ENCODE measurements around the gene FNDC3B. TPM values are rescaled to one million over a fixed set of nuclear protein-coding genes. Genes with fewer than 3 reads are reported as not detected.

The FNDC3B gene
- total RNA-seq, 1 donor from 2014 or later, result 147 TPM

GRCh38 chr3:172371544-172371943 lies 332.2 kb downstream of the FNDC3B start:
- DNase-seq, result no peak

DNA sequence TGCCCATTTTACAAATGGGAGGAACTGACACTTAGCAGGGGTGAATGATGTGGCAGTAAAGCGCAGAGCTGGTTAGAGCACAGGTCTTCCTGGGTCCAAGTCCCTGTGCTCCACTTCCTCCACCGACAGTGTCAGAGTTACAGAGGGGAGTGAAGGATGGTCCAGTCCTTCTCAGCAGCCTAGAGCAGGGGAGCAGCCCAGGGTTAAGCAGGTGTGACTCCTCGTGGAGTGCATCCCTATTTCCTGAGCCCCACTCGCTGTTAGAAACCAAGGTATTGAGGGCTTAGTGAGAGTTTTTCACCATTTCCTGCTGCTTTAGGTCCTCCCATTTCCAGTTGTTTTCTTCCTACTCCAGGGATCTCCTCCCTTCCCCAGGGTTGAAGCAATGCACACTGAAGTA lies 333.5 kb downstream of the FNDC3B start:
- no peak for DNase-seq

GRCh38 chr3:172373912-172374311 lies 334.5 kb downstream of the FNDC3B start:
- DNase-seq, result no peak

DNA sequence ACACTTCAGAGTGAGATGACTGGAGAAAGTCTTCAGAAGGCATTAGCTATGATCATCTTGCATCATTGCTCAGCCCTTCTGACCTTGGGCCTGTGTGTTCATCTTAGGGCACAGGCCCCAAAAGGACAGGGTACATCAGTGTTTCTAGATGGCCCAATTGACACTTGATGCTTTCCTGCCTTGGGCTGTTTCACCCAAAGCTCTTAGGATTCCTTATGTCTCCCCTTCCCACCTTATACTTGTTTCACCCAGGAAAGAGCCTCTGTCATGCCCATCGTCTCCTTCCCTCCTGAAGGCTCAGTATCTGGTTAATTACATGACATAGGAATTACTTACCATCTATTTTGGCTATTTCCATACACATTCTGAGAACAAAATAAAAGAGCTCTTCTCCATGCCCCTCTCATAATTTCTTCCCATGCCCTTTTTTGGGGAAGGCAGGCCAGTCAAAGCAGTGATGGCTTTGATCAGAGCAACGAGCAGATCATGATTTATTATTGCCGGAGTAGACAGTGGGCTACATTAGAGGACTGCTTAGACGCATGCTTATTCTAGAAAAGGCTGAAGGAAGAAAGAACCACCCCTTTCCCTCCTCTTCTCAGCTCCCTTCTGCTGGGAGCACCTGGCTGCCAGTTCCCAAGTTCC lies 335.9 kb downstream of the FNDC3B start:
- no peak for DNase-seq

DNA sequence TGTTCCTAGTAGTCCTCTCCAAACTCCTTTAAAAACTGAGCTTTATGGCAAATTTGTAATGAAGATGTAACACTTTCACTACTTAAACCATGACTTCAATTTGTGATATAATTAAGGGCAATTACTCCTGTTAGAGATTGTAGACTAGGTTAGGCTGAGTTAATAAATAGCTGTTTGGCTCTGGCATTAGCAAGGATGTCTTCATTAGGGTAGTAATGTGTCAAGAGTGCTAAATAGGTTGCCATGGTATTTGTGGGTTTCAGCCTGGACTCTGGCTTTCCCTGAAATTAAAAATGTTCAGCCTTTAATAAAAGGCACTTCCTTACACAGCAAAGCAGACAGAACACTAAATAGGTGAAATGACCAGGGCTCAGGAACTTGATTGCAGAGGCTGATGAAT lies 337.0 kb downstream of the FNDC3B start:
- DNase-seq, result no peak

GRCh38 chr3:172376881-172377280 lies 337.5 kb downstream of the FNDC3B start:
- no peak for DNase-seq

DNA sequence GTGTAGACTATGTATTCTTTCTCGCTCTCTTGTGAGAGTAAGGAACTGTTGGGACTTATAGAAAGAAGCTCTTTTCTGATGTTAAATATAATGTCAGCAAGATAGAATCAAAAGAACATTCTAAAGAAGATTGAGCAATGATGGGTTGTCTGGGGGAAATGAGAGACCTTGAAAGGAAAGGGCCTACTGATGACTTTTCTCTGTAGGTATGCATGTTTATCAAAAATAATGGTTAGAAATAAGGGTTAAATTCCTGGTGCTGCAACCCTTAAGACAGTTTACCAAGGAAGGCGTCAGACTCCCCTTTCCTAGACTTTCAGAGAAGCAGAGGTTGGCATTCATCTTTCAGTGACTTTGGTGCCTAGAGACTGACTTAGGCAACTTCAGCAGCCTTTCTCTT lies 339.1 kb downstream of the FNDC3B start:
- no peak for DNase-seq

GRCh38 chr3:172379372-172379771 lies 340.0 kb downstream of the FNDC3B start:
- DNase-seq, result no peak

- DNase-seq, result no peak
Observed at GRCh38 chr3:172380632-172381031, 341.3 kb downstream of the FNDC3B start.

DNA sequence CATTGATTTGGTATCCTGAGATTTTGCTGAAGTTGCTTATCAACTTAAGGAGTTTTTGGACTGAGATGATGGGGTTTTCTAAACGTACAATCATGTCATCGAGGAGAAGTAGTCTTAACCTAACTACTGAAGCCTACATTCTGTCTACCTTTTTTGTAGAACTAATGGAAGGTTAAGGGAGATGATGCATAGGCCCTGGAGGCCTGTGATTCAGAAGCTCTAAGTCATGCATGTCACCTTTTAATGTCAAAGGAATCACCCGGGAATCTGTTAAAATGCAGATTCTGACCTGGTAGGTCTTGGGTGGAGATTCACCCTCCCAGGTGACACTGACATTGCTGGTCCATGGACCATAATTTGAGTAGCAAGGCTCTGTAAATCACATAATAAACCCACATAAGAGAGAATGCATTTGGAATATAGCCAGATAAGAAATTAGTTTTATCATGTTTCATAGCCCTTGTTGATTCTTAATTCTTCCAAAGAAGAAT lies 344.0 kb downstream of the FNDC3B start:
- no peak for DNase-seq

DNA sequence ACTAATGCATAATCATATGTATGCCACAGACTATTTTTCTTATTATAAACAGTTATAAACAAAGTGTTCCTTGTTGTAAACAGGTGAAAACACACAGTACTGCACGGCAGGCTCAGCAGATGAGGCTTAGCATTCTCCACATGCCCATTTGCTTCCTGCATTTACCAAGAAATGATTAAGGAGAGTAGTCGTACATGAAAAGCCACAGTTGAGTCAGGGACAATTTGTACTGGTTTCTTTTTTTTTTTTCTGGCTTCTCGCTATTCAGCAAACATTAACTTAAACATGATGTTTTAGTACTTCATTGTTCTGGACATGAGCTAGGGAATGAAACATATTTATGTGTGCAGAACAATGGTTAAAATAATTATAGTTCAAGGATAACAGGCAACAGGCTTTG lies 345.5 kb downstream of the FNDC3B start:
- no peak for DNase-seq

GRCh38 chr3:172387728-172388127 lies 348.4 kb downstream of the FNDC3B start:
- DNase-seq, result no peak

DNA sequence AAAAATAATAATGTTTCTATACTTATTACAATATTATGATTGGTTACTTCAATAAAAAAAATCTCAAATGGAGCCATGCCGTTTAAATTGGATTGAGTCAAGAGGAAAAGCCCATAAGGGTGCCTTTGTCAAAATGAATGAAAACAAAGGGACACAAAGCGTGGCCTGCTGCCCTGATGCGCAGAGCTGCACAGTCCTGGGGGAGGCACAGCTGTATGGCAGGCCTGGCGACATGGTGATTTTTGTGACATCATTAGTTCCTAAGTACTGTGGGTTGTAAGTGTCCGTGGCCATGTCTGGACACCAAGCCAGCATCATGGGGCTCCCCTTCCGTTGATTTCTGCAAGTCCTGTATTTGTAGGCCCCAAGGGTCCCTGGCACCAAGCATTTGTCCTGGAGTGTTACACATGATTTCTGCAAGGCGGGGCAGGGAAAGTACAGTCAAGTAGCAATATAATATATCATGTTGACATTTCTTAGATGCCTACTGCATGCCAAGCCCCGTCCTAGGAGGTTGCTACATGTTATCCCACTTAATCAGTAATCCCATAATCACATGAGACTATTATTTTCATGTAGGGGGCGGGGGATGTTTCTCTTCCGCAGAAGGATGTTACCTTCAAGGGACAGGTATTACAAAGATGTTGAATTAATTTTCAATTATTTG lies 349.2 kb downstream of the FNDC3B start:
- no peak for DNase-seq

DNA sequence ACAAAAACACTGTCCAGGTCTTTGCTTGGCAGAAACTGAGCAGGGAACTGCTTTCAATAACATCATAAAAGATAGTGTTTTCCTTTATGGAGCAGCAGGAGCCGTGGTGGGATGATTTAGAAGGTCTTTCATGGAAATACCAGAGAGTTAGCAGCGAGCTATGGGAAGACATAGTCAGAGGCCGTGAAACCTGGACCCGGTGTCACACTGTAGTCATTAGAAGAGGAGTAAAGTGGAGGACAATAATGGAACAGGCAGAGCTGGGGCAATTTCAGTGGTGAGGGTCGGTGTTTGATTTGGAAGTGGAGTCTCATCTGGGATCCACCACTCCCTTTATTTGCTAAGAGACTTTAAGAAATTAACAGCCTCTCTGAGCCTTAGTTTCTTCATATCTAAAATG lies 351.4 kb downstream of the FNDC3B start:
- DNase-seq, result no peak

- peak; percentile 30 for DNase-seq
Observed at GRCh38 chr3:172391592-172392302, 352.4 kb downstream of the FNDC3B start.

DNA sequence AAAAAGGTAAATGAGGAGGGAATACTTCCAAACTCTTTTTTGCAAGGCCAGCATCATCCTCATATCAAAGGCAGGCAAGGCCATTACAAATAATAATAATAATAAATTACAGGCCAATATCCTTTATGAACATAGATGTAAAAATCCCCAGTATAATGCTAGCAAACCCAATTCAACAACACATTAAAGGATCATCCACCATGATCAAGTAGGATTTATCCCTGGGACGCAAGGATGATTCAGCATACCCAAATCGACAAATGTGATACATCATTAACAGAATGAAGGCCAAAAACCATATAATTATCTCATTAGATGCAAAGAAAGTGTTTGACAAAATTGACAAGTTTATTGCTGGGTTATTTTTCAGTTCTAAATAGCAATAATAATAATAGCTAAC lies 355.3 kb downstream of the FNDC3B start:
- DNase-seq, result no peak

DNA sequence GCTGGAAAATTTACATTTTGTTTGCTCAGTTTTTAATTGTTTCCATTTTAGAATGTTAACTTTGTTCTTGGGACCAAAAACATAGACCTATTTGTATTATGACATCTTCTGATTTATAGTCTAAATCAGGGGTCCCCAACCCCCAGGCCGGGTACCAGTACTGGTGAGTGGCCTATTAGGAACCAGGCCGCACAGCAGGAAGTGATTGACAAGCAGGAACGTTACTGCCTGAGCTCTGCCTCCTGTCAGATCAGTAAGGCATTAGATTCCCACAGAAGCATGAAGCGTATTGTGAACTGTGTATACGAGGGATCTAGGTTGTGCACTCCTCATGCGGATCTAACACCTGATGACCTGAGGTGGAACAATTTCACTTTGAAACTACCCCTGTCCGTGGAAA lies 357.0 kb downstream of the FNDC3B start:
- no peak for DNase-seq

DNA sequence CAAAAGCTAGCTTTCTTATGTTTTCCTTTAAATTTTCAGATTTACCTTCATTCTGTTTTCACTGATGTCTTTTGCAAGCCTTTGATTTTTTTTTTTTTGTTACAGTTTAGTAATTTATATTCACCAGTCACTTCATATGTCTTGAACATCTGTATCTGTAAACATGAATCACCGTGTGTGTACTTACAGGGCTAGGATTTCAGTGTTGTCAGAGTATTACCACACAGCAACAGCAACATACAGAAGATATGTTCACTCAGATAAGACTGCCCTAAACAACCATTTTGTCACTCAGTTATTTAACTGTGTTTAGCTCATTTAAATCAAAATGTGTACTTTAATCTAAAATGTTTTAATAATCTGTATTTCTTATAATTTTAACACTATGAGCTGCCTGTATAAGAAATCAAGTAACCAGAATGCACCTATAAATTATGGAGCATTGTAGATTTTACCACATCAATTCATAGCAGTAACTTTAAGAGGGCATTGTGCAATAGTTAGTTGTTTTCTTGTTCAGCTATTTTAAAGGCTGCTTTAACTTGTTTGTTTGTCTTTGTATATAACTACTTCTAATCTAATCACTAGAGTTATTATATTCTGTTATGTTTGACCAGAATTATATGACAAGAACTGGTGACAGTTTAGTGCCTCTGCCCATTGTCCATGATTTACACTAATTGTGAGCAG lies 358.5 kb downstream of the FNDC3B start:
- DNase-seq, result no peak

DNA sequence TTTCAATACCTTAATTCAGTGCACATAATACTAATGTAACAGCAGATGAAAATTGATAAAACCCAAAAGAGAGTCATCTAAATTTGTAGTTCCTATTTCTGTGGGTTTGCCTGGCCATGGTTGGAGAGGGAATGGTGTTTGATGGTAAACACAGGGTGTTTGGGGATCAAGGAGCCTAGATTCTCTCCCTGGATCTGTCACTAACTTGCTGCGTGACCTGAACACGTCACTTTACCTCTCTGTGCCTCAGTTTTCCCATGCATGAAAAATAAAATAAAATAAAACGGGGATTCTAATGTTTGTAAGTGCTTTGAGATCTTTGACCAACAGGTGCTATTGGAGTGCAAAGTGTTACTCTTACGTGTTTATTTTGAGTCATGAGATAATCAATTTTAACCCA lies 359.1 kb downstream of the FNDC3B start:
- DNase-seq, result no peak

DNA sequence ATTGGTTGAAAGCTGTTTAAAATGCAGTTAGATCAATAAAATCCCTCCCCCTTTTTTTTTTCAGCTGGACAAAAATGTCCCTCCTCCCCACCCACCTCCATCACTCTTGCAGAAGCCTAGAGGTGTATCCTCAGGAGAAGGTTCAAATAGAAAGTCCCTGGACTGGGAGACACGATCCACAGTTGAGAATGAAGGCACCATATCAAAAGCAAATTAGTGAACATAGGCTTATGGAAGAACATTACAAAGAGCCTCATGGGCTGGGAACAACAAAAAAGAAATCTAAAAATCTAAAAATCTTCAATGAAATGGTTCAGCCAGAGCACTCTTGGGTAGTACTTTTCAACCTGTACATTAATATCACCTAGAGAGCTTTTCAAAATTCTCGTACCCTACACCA lies 362.7 kb downstream of the FNDC3B start:
- DNase-seq, result no peak

- no peak for DNase-seq
Observed at GRCh38 chr3:172402892-172403643, 363.7 kb downstream of the FNDC3B start.
